Stimulated activated CD4-positive, alpha-beta T cell treated with anti-CD3 and anti-CD28 coated beads, Interleukin-1b, Interleukin-23, amount 100 ng/mL, for 1 hour (primary cell): Measurements from ENCODE around the gene NACC2.

ENCODE experiments used
- DNase-seq, 2 donors: peaks; one replicate each; pipeline ENCODE4 v3.0.0-alpha.2; 2020; ENCODE audit warnings: low read depth in 2 of 2

Gene NACC2

GRCh38 chr9:135994501-135995192 lies 100.4 kb downstream of the NACC2 start:
- no peak for DNase-seq

GRCh38 chr9:135993765-135994500 lies 101.2 kb downstream of the NACC2 start:
- DNase-seq: no peak

- no peak for DNase-seq
These were observed 101.7 kb downstream of the NACC2 start for GRCh38 chr9:135993409-135993742.

- no peak for DNase-seq
These were observed 102.3 kb downstream of the NACC2 start for GRCh38 chr9:135992486-135993408.

- no peak for DNase-seq
These were observed 103.3 kb downstream of the NACC2 start for GRCh38 chr9:135991771-135992170.

- no peak for DNase-seq
These were observed 104.3 kb downstream of the NACC2 start for GRCh38 chr9:135990468-135991429.

- no peak for DNase-seq
These were observed 105.2 kb downstream of the NACC2 start for GRCh38 chr9:135989722-135990467.

- DNase-seq: no peak
These were observed 105.9 kb downstream of the NACC2 start for GRCh38 chr9:135989157-135989556.

- no peak for DNase-seq
These were observed 106.6 kb downstream of the NACC2 start for GRCh38 chr9:135988493-135988892.

GRCh38 chr9:135987838-135988404 lies 107.2 kb downstream of the NACC2 start:
- no peak for DNase-seq

GRCh38 chr9:135986605-135987004 lies 108.5 kb downstream of the NACC2 start:
- DNase-seq: no peak

GRCh38 chr9:135985889-135986288 lies 109.2 kb downstream of the NACC2 start:
- no peak for DNase-seq

GRCh38 chr9:135985459-135985774 lies 109.7 kb downstream of the NACC2 start:
- DNase-seq: no peak

GRCh38 chr9:135984072-135984710 lies 110.9 kb downstream of the NACC2 start:
- no peak for DNase-seq

GRCh38 chr9:135983208-135984071 lies 111.6 kb downstream of the NACC2 start:
- no peak for DNase-seq

- no peak for DNase-seq
These were observed 112.4 kb downstream of the NACC2 start for GRCh38 chr9:135982499-135983207.

GRCh38 chr9:135980926-135981630 lies 114.0 kb downstream of the NACC2 start:
- DNase-seq: no peak
